Measurements from ENCODE around the gene APOBEC3A. TPM values are rescaled to one million over a fixed set of nuclear protein-coding genes. Genes with fewer than 3 reads are reported as not detected.
"Not testable (repeated sequence)": the region's sequence is repeated elsewhere in the genome, so short reads cannot be mapped to it uniquely, and the experiment has no call there.

The APOBEC3A gene
- polyA plus RNA-seq, 1 donor from 2014 or later = not detected

DNA sequence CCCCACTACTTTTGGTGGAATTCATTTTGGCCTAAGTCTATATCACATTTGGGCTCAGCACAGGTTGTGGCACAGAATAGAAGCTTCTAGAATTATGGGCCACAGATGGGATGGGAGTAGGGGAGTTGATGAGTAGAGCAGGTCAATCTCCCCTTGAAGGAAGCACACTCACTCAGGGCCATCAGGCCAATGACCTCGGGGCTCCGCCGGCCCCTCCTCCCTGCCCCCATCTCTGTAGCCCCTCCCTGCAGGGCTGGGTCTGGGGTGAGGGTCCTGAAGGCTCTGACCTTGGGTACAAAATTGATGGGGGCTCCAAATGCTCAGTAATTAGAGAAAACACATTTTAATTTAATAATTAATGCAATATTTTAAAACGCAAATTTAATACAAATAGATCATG, 3.3 kb downstream of the APOBEC3A start:
- not testable (repeated sequence) for H3K27me3 Mint-ChIP-seq, H3K4me3 Mint-ChIP-seq, H3K27ac Mint-ChIP-seq, H3K36me3 Mint-ChIP-seq, H3K4me1 Mint-ChIP-seq, H3K9me3 Mint-ChIP-seq

DNA sequence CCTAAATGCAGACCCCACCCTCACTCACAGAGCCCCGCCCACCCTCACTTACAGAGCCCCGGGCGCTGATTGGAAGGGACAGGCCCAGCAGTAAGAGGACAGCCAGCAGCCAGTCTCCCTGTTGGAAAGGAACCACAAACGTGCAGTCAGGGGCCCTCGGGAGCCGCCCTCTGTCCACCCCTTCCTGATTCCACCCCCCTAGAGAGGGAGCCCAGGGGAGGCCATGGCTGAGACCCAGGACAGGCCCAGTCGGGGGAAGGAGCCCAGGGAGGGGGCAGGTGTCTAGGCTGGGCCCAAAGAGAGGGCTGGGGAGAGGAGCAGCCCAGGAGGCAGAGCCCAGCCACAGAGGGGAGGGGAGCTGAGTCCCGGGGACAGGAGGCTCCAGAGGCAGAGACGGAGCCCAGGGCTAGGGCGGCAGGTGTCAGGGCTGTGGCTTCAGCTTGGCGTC, 5.9 kb downstream of the APOBEC3A start:
- not testable (repeated sequence) for H3K27ac Mint-ChIP-seq, H3K36me3 Mint-ChIP-seq, H3K27me3 Mint-ChIP-seq, H3K4me3 Mint-ChIP-seq, H3K9me3 Mint-ChIP-seq
- H3K4me1 Mint-ChIP-seq = peaks cover 9 to 16% (median 10%) of the 10 kb centered on the region in 3 donors

- H3K36me3 Mint-ChIP-seq = peaks cover 2% of the 10 kb centered on the region
- peaks cover 10 to 17% (median 10%) of the 10 kb centered on the region in 3 donors for H3K4me1 Mint-ChIP-seq
- no peak overlapping the region for H3K27ac Mint-ChIP-seq
- H3K27me3 Mint-ChIP-seq = peaks cover 6% of the 10 kb centered on the region
- no peaks in the 10 kb centered on the region for H3K9me3 Mint-ChIP-seq
- H3K4me3 Mint-ChIP-seq = no peak overlapping the region
Observed at GRCh38 chr22:38963872-38964271, 6.5 kb downstream of the APOBEC3A start.

DNA sequence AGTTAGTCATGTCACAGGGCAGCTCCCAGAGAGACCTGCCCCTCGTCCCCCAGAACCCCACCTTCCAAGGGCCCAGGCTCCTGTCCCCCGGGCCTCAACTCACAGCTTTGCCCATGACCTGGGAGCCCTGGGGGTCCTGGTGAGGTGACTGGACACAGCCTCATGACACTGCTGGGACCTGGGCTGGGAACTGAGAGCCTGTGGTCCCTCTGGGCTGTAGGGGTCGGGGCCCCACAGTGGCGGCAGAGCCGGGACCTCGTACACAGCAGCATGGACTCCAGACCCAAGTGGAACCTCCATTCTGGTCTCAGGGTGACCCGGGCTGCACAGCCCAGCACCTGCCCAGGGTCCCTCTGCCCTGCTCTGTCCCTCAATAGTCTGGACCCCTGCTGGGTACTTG, 6.9 kb downstream of the APOBEC3A start:
- peaks cover 8% of the 10 kb centered on the region for H3K27me3 Mint-ChIP-seq

DNA sequence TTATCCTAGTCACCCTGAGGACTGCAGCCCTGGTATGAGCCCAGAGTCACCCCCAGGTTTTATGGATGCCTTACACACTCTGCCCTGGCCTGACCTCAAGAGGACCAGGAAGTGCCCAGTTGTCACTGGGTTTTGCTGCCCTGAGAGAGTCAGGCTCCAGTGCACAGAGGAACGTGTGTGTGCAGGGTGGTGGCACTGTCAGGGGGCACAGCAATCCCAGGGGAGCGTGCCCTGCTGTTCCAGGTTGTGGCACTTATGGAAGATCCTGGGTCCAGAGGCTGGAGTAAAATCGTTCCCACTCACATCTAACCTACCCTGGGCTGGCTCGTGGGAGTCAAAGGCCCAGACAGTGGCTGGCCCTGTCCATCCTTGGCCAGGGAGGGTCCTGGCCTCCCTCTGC, 7.6 kb downstream of the APOBEC3A start:
- peaks cover 2% of the 10 kb centered on the region for H3K36me3 Mint-ChIP-seq
- H3K27me3 Mint-ChIP-seq = peaks cover 8% of the 10 kb centered on the region
- H3K9me3 Mint-ChIP-seq = no peaks in the 10 kb centered on the region
- no peak overlapping the region for H3K4me3 Mint-ChIP-seq
- peaks cover 10 to 20% (median 10%) of the 10 kb centered on the region in 3 donors for H3K4me1 Mint-ChIP-seq
- no peak overlapping the region for H3K27ac Mint-ChIP-seq

More for the DNA sequence above, 6.9 kb downstream of the APOBEC3A start:
- peaks cover 2% of the 10 kb centered on the region for H3K36me3 Mint-ChIP-seq
- H3K27ac Mint-ChIP-seq = no peak overlapping the region
- no peak overlapping the region for H3K4me3 Mint-ChIP-seq
- no peaks in the 10 kb centered on the region for H3K9me3 Mint-ChIP-seq
- H3K4me1 Mint-ChIP-seq = peaks cover 10 to 20% (median 10%) of the 10 kb centered on the region in 3 donors

GRCh38 chr22:38965614-38966379, 8.4 kb downstream of the APOBEC3A start:
- peaks cover 2% of the 10 kb centered on the region for H3K36me3 Mint-ChIP-seq
- no peak overlapping the region for H3K27ac Mint-ChIP-seq
- H3K4me1 Mint-ChIP-seq = peaks cover 10 to 20% (median 10%) of the 10 kb centered on the region in 3 donors
- no peaks in the 10 kb centered on the region for H3K9me3 Mint-ChIP-seq
- H3K4me3 Mint-ChIP-seq = peak overlapping the region in 1 of 4 donors; percentile 79
- H3K27me3 Mint-ChIP-seq = peaks cover 11% of the 10 kb centered on the region

DNA sequence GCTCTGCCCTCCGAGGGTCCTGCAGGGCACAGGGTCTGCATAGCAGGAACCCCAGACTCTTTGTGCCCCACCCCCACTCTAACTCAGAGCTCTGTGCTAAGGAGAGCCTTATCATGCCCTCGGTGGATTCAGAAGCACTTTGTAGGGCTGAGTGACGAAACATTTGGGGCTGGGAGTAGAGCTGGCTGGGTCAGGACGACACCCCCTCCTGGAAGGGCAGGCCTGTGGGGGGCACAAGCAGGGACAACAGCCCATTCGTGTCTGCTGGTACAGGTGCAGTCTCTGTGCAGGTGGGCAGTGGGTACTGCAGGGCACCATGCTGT, 8.9 kb downstream of the APOBEC3A start:
- Mint-ChIP-seq H3K4me3 (no peak overlapping the region), H3K27ac (no peak overlapping the region), H3K4me1 (peaks cover 10 to 20% (median 10%) of the 10 kb centered on the region in 3 donors), H3K9me3 (no peaks in the 10 kb centered on the region), H3K27me3 (peaks cover 12% of the 10 kb centered on the region), H3K36me3 (peaks cover 2% of the 10 kb centered on the region)

DNA sequence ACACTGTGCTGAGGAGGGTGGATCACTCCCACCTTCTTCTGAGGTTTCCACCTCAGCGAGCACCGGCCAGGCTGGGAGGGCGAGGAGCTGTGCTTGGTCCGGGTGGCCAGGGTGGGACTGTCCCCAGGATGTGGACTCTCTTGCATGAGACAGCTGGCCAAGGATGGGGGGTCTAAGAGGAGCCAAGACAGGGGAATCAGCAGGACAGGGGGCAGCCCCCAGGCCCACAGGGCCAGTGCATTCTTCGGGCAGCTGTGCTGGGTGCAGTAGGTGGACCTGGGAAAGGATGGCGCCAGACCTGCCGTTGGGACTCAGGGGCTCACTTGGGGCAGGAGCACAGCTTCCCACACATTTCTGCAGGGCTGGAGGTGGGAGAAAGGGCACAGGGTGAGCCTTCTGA, 9.5 kb downstream of the APOBEC3A start:
- Mint-ChIP-seq H3K27me3 (peaks cover 12% of the 10 kb centered on the region), H3K4me3 (no peak overlapping the region), H3K4me1 (peaks cover 10 to 22% (median 10%) of the 10 kb centered on the region in 3 donors), H3K27ac (no peak overlapping the region), H3K9me3 (no peaks in the 10 kb centered on the region), H3K36me3 (peaks cover 2% of the 10 kb centered on the region)

DNA sequence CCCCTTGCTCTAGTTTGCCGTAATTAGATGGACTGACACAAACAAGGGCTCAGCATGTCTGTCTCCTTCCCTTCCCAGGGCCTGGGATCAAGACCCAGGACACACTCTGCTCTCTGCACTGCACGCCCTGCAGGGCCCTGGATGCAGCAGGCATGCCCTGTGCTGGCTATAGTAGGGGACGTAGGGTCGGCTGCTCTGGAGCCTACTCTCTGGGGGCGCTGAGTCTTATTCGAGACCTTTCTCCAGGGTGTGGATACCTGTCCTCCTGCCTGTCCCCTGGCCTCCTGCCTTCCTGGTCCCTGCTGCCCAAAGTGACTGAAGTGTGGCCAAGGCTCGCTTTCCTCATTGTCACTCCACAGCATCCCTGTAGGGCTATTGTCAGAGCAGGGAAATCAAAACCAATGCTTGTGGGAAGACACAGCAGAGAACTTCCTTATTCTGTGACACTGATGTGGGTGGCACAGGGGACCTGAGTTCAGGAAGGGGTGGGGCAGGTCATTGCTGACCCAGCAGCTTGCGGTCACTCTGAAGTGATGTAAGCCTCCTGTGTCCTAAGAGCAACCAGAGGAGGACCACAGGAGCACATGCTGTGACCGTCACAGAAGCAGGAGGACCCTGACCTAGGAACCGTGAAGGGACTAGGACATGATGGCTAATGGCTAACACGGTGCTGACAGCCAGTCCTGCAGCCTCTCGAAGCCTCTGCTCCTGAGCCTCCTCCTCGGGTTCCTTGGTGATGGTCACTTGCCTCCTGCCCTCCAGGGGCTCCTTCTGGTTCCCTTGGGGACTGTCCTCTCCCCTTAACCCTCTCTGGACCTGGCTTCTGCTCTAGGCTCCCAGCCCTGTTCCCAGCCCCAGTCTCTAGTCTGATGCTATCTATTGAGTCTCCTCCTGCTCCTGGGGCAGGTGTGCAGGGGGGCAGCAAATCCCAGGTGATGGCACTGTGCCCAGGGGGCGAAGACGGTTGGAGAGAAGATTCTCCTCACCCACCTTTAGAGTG, 10.3 kb downstream of the APOBEC3A start:
- peaks cover 10 to 22% (median 10%) of the 10 kb centered on the region in 3 donors for H3K4me1 Mint-ChIP-seq
- peak overlapping the region in 2 of 4 donors; percentile 23 to 86 for H3K4me3 Mint-ChIP-seq
- H3K27ac Mint-ChIP-seq = no peak overlapping the region

GRCh38 chr22:38968801-38969200, 11.4 kb downstream of the APOBEC3A start:
- Mint-ChIP-seq H3K27me3 (peaks cover 18% of the 10 kb centered on the region), H3K9me3 (no peaks in the 10 kb centered on the region), H3K4me1 (peaks cover 8 to 24% (median 12%) of the 10 kb centered on the region in 3 donors), H3K36me3 (peaks cover 3% of the 10 kb centered on the region), H3K4me3 (peak overlapping the region in 2 of 4 donors; percentile 58 to 83), H3K27ac (no peak overlapping the region)

More for the DNA sequence above, 10.3 kb downstream of the APOBEC3A start:
- Mint-ChIP-seq H3K36me3 (peaks cover 2% of the 10 kb centered on the region), H3K27me3 (peaks cover 12% of the 10 kb centered on the region), H3K9me3 (no peaks in the 10 kb centered on the region)

- Mint-ChIP-seq H3K27ac (no peak overlapping the region), H3K4me3 (no peak overlapping the region), H3K27me3 (peaks cover 18% of the 10 kb centered on the region), H3K9me3 (no peaks in the 10 kb centered on the region), H3K4me1 (peaks cover 5 to 22% (median 12%) of the 10 kb centered on the region in 3 donors), H3K36me3 (peaks cover 3% of the 10 kb centered on the region)
Observed at GRCh38 chr22:38970551-38970950, 13.1 kb downstream of the APOBEC3A start.

- peaks cover 18% of the 10 kb centered on the region for H3K27me3 Mint-ChIP-seq
- peaks cover 3% of the 10 kb centered on the region for H3K36me3 Mint-ChIP-seq
- no peaks in the 10 kb centered on the region for H3K9me3 Mint-ChIP-seq
- no peak overlapping the region for H3K4me3 Mint-ChIP-seq
- H3K4me1 Mint-ChIP-seq = peaks cover 5 to 22% (median 12%) of the 10 kb centered on the region in 3 donors
- no peak overlapping the region for H3K27ac Mint-ChIP-seq
Observed at GRCh38 chr22:38971202-38971601, 13.8 kb downstream of the APOBEC3A start.

DNA sequence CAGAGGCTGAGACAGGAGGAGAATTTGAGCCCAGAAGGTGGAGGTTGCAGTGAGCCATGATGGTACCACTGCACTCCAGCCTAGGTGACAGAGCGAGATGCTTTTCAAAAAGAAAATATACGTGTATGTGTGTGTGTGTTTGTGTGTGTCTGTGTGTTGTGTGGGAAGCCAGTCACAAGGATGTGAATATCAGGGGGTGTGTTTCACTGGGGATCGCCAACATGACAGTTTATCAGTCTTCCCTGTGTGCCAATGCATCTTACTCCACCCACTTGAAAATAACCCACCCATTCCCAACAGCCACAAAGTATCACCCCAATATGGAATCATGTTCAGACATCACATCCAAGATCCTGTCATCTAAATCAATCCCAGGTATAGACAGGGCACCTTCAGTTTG, 14.4 kb downstream of the APOBEC3A start:
- H3K4me1 Mint-ChIP-seq = peaks cover 5 to 20% (median 11%) of the 10 kb centered on the region in 3 donors
- no peak overlapping the region for H3K27ac Mint-ChIP-seq
- peaks cover 15% of the 10 kb centered on the region for H3K27me3 Mint-ChIP-seq

GRCh38 chr22:38972558-38972957, 15.1 kb downstream of the APOBEC3A start:
- H3K36me3 Mint-ChIP-seq = peaks cover 1% of the 10 kb centered on the region
- peaks cover 15% of the 10 kb centered on the region for H3K27me3 Mint-ChIP-seq
- H3K9me3 Mint-ChIP-seq = no peaks in the 10 kb centered on the region
- peak overlapping the region in 1 of 4 donors; percentile 13 for H3K4me3 Mint-ChIP-seq
- H3K27ac Mint-ChIP-seq = no peak overlapping the region
- peaks cover 7 to 18% (median 10%) of the 10 kb centered on the region in 3 donors for H3K4me1 Mint-ChIP-seq

More for the DNA sequence above, 14.4 kb downstream of the APOBEC3A start:
- Mint-ChIP-seq H3K36me3 (peaks cover 3% of the 10 kb centered on the region), H3K4me3 (no peak overlapping the region), H3K9me3 (no peaks in the 10 kb centered on the region)
